NCI-H1417 (cell line): ENCODE results near the gene TBK1.
A peak's percentile ranks its signal among the peaks of the same experiment; 100 is the strongest.
"Not testable (repeated sequence)": the region's sequence is repeated elsewhere in the genome, so short reads cannot be mapped to it uniquely, and the experiment has no call there.

ENCODE experiments used
- DNase-seq, 3 experiments: peaks; one replicate each; lab custom pipeline; 2025; lab: John Stamatoyannopoulos, UW

Gene TBK1

DNA sequence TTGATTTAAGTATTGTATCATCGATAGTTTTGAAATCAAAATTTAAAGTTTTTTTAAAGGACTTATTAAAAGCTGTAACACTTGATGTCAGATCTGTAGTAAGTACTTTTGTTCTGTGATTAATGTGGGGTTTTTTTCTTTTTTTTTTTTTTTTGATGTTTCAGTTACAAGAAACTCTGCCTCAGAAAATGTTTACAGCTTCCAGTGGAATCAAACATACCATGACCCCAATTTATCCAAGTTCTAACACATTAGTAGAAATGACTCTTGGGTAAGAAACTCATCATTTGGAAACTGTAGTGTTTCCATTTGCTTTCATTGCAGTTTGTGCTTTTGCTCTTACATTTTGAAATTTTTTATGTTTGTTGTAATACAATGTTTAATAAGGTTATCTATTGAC, 45.6 kb downstream of the TBK1 start:
- DNase-seq: no peak

DNA sequence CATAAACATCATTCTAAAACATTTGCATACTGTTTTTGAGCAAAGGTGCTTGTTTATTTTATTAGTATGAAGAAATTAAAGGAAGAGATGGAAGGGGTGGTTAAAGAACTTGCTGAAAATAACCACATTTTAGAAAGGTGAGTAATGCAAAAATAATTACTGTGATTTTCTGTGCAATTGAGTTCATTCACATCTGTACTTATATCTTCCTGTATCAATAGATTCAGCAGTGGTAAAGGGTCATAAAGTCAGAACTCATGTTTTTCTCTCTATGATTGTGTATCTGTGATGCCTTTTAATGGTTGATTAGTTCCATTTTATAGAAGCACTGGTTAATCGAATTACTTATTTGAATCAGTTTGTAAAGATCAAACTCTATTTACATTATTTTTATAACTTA, 46.0 kb downstream of the TBK1 start:
- no peak for DNase-seq

DNA sequence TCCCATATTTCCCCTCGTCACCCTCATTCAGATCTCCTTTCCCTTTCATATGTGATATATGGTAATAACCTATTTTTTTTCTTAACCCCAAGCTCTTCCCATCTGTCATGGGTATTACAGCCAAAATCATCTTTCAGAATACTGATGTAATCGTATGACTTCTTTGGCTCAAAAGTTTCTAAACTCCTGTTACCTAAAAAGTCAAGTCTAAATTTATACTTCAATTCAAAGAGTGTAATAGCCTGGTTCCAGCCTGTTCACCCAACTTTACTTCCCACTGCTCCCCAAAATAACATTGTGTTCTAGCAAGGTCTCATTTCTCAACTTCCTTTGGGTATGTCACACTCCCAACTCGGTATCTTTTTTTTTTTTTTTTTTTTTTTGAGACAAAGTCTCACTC, 48.5 kb downstream of the TBK1 start:
- DNase-seq: no peak

DNA sequence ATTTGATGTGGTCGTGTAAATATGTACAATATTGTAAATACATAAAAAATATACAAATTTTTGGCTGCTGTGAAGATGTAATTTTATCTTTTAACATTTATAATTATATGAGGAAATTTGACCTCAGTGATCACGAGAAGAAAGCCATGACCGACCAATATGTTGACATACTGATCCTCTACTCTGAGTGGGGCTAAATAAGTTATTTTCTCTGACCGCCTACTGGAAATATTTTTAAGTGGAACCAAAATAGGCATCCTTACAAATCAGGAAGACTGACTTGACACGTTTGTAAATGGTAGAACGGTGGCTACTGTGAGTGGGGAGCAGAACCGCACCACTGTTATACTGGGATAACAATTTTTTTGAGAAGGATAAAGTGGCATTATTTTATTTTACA, 49.6 kb downstream of the TBK1 start:
- DNase-seq: no peak

DNA sequence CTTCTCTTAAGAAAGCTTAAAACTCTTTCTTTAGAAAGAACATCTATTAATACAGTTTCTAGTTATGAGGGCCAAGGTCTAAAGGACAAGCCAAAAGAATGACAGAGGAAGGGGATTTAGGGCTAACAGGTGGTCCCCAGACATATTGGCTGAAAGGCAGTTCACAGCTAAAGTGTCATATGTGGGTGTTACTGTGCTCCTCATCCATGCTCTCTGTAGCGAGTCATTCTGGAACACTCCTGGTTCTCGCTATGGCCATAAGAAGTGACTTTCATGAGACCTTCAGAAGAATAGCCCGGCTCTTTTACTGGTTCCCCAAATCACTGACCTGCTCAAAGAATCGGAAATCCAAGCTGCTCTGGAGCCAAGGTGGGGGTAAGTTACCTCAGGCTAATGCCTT, 55.0 kb downstream of the TBK1 start:
- DNase-seq: no peak

DNA sequence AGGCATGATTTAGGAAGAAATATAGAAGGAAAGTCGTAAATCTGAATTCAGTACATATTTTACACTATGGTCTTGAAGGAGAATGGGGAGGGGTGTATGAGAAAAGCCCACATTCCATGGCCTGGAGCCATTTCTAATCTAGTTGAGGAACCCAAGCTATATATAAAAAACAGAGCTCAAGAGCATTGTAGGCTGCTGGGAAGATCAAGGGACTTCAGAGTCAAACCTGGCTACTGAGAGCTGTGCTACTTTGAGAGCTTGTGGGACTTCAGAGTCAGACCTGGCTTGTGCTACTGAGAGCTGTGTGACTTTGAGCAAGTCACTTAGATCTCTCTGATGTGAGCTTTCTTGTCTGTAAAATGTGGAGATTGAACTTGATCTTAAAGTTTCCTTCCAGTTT, 58.7 kb downstream of the TBK1 start:
- DNase-seq: no peak

DNA sequence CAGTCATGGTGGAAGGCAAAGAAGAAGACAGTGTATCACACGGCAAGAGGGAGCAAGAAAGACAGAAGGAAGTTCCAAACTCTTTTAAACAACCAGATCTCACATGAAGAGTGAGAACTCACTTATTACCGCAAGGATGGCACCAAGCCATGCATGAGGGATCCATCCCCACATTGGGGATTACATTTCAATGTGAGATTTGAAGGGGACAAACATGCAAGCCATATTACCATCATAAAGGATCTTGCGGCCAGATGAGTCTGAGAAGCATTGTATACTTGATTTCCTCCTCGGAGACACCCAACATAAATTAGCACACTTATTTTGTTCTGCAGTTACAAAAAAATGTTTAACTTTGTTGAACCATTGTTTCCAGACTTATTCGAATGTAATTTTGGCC, 66.5 kb downstream of the TBK1 start:
- DNase-seq: no peak

DNA sequence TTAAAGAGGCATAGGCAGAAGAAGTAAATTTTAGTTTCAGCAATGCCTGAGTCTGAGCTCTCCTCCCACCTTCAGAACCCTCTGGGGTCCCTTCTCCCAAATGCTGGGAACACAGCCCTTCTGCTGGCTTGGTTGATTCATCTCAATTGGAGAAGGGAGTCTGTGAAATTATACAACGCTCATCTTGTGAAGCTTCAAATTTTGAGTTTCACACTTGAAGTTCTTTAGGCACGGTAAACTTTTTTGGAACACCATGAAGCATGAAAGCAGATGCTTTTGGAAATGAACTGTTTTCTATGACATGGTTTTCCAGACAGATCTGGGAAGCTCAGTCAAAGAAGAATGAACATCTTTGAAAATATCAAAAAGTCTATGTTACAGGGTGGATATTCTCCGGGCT, 69.9 kb downstream of the TBK1 start:
- peak in 1 of 3 experiments; percentile 56 for DNase-seq

DNA sequence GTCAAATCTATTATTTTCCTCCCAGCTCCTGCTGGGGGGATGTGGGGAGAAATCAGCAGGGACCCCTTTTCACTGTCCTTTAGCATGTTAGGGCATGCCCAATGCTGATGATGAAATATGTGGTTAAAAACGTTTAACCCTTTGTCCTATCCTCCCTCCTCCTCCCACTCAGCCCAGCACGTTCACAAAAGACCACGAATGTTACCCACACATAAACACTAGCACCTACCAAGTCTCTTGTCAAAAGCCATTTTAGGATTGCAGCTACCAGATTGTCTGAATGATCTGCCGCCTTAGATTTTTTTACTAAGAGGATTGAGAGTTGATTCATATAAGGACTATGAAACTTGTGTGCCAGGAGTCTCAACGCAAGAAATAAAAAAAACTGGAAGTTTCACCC, 70.4 kb downstream of the TBK1 start:
- peak in 2 of 3 experiments; percentile 77 to 92 for DNase-seq

DNA sequence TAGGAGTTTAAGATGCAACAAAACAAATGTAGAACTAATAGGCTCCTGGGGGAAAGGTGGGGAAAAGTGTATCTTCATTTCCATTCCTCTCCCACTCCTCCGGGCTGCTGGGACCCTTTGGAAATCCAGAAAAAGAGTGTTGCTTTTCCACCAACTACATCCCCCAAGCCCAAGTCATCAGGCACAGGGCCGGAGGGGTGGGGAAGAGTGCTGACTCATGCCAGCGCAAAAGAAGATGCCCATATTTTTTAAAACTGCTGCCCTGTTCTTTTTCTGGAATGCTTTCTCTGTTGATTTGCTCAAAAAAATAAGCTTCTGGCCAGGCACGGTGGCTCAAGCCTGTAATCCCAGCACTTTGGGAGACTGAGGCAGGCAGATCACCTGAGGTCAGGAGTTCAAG, 70.9 kb downstream of the TBK1 start:
- no peak for DNase-seq

DNA sequence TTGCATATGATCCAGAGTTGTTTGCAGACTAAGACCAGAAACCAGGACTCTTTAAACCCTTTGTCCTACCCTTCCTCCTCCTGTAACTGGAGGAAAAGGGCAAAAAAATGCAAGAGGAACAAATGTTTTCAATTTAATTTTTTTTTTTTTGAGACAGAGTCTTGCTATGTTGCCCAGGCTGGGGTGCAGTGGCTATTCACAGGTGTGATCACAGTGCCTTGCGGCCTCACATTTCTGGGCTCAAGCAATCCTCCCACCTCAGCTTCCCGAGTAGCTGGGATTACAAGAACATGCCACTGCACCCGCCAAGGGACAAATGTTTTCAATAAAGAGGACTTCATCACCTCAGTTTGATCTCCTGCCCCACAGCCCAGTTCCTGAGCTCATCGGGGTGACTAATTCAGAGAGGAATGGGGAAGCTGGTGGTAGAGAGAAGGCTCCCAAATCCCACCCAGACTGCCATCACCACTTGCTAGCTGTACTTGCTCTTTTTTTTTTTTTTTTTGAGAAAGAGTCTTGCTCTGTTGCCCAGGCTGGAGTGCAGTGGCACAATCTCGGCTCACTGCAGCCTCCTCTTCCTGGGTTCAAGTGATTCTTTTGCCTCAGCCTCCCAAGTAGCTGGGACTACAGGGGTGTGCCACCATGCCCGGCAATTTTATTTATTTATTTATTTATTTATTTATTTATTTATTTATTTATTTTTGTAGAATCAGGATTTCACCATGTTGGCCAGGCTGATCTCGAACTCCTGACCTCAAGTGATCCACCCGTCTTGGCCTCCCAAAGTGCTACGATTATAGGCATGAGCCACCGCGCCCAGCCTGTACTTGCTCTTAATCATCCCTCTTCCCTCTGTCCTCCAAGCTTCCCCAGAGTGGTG, 71.9 kb downstream of the TBK1 start:
- not testable (repeated sequence) for DNase-seq

DNA sequence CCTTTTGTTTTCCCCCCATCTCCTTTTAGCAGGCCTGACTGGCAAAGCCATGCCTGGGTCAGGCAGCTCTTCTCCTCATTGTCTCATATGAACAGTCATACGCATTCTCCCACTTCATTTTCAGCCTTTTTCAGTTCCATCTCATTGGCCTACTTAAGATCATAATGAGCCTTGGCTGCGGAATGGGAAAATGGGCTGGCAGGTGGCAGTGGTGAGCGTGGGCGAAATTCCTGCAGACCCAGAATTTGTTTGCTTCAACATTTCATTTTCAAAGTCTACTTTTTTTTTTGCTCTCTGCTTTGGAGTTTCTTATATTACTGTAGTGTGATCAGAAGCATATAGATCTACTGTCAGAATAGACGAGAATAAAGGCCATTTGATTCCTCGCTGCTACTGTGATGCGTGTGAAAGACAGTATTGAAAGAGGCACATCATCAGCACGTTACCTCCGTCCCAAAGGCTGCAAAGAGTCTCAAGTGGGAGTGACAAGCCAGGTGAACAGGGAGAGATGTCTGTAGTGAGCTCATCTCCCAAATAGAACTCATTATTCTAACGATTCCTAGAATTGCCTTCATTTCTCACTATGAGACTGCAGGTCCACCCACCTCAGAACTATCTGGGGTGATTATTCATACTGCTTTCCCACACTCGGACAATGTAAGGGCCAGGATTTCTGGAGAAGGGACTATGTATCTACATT, 73.7 kb downstream of the TBK1 start:
- peak in 1 of 3 experiments; percentile 24 for DNase-seq

DNA sequence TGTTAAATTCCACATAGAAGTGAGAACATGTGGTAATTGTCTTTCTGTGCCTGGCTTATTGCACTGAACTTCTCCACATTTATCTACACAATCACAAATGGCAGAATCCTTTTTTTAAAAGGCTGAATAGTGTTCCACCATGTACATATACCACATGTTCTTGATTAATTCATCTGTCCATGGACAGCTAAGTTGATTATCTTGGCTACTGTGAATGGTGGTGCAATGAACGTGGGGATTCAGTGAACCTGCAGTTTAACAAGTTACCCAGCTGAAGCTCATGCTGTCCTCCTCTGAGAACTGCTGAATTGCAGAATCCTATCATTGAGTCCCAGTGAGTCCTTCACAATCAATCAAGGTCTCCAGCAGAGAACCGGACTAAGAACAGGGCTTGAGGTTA, 74.9 kb downstream of the TBK1 start:
- DNase-seq: no peak

DNA sequence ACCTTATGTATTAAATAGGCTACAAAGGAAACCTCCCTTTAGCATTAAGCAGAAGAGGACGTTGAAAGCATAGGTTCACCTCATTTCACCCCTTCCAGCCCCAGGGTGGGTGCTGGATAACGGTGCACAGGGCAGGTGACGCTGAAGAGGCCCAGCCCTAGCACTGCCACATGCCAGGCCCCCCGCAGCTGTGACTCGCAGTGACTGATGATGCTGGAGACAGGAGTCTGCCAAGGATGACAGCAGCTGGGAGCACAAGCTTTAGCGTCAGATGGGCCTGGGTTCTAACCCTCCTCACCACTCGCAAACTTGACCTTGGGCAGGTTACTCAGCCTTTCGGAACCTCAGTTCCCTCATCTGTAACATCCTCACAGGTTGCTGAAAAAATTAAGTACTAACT, 76.7 kb downstream of the TBK1 start:
- peak in 2 of 3 experiments; percentile 72 to 83 for DNase-seq

DNA sequence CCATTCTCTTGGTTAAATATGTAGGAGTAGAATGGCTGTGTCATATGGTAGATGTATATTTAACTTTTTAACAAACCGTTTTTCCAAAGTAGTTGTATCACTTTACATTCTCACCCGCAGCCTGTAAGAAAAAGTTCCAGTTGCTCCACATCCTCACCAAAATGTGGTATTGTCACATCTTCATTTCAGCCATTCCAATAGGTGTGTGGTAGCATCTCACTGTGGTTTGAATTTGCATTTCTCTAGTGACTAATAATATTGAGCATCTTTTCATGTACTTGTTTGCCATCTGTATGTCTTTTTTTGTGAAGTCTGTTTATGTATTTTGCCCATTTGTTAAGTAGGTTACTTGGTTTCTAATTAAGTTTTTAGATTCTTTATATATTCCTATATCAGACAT, 78.6 kb downstream of the TBK1 start:
- DNase-seq: no peak

DNA sequence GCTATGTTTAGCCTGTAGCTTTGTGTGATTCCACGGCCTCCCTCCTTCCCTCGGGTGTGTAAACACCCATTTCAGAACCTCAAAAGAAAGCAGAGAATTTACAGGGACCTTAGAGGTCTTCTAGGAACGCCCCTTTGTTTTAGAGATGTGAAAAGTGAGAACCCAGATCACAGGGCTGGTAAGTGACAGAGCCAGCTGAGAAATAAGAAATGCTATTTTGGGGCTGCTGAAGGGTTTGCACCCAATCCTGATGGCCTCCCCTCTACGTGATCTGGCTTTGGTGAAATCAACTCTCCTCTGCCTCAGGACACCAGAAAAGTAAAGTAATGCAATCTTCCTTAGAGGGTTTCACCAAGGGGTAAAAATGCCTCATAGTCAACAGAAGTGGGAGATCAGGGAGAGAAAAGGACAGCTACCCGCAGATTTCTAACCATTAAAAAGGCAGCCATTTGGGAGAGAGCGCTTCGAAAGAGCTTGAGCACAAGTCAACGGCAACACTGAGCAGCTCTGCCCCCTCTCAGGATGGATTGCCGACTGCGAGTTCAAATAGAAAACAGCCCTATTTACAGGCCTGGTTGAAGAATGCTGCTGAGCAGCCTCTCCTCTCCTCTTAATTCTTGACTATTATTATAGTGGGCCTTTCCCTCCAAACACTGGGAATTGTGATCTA, 79.9 kb downstream of the TBK1 start:
- DNase-seq: no peak

DNA sequence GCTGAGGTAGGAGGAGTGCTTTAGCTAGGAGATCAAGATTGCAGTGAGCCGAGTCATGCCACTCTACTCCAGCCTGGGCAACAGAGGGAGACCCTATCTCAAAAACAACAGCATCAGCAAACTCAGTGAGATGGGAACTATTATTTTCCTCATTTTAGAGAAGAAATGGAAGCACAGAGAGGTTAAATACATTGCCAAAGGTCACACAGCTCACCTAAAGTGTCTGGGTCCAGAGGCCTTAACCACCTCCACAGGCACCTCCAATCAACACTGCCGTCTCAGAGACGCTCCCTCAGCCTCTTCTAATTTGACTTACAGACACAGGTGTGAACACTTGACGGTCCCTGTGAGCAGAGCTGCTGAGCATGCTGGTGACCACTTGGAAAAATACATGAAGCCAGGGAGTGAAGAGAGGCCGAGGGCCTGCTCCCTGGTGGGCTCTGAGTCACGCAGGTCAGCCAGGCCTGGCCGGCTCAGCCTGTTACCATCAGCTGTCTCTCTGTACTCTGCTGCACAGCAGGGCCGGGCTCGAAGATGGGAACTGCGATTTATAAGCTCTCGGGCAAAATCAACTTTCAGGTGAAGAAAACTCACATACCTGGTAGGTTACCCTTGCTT, 80.9 kb downstream of the TBK1 start:
- no peak for DNase-seq

DNA sequence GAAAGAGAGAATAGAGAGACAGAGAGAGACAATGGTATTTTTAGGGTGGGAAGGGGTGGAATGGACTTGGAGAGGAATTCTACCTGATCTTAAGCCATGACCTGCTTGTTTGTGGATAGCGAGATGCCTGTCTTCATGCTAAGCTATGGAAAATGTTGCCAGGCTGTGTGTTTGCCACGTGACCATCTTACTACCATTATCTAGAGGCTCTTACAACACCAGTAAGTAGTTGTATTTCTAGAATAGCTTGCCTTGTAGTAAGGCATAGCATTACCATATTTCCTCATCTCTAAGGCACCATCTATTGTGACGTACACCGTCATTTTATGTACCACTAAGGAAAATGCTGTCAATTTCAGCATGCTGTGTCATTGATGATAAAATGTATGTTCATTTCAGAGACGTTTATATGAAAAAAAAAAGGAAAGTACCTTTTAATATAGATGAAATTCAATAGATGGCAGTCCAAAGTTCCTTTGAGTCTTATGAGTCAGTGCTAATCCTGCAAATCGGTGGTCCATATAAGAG, 82.8 kb downstream of the TBK1 start:
- no peak for DNase-seq

DNA sequence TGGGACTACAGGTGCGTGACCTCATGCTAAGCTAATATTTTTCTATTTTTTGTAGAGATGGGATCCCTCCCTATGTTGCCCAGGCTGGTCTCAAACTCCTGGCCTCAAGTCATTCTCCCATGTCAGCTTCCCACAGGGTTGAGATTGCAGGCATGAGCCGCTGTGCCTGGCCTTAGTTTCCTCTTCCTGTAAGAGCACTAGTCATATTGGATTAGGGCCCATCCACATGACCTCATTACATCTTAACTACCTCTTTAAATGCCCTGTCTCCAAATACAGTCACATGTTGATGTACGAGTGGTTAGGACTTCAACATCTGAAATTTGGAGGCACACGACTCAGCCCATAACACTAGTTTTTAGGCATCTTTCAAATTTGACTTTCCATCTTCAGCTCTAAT, 86.2 kb downstream of the TBK1 start:
- no peak for DNase-seq

DNA sequence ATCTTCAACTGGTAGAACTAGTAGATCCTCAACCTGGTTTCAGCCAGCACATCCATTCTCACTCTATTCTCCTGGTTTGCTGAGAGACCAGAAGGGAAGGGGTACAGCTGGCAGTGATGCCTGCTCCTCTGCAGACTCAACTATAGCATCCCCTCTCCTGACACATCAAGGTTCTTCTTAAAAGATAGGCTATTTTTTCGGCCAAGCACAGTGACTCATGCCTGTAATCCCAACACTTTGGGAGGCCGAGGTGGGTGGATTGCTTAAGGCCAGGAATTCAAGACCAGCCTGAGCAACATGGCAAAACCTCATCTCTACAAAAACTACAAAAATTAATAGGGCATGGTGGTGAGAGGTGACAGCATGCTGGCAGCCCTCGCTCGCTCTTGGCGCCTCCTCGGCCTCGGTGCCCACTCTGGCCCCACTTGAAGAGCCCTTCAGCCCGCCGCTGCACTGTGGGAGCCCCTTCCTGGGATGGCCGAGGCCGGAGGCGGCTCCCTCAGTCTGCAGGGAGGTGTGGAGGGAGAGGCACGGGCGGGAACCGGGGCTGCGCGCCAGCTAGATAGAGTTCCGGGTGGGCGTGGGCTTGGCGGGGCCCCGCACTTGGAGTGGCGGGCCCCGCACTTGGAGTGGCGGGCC, 90.6 kb downstream of the TBK1 start:
- not testable (repeated sequence) for DNase-seq

DNA sequence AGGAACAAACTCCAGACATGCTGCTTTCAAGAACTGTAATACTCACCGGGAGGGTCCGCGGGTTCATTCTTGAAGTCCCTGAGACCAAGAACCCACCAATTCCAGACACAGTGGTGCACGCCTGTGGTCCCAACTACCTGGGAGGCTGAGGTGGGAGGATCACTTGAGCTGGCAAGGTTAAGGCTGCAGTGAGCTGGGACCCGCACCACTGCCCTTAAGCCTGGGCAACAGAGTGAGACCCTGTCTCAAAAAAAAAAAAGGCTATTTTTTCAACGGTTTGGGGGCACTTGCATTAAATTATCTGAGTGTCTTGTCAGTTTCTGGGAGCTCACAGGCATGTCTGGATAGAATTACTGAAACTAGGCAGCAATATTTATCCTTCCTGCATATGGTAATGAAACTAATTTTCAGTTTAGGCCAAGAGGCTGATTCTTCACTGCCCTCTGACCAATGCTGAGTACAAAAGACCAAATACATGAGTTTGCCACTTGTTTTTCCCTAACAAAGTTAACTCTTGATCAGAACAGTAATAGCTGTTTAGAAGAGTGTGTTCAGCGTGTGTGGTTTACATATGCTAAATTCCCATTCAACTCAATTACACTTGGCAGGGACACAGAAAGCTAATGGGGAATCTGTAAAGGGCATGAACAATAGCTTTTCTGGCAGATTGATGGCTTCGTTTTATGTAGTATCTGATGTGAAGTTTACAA, 92.6 kb downstream of the TBK1 start:
- DNase-seq: peak in 2 of 3 experiments; percentile 27 to 77
